HG03066 (cell line): Measurements from ENCODE around the gene CACNB1.

ENCODE experiments used
- ATAC-seq: cut with Tn5 transposase; IDR thresholded peaks from one replicate; pipeline ENCODE4 v1.9.1; 2021; ENCODE audit warnings: low read depth; ENCODE audit not compliant: unreplicated experiment

Gene CACNB1

DNA sequence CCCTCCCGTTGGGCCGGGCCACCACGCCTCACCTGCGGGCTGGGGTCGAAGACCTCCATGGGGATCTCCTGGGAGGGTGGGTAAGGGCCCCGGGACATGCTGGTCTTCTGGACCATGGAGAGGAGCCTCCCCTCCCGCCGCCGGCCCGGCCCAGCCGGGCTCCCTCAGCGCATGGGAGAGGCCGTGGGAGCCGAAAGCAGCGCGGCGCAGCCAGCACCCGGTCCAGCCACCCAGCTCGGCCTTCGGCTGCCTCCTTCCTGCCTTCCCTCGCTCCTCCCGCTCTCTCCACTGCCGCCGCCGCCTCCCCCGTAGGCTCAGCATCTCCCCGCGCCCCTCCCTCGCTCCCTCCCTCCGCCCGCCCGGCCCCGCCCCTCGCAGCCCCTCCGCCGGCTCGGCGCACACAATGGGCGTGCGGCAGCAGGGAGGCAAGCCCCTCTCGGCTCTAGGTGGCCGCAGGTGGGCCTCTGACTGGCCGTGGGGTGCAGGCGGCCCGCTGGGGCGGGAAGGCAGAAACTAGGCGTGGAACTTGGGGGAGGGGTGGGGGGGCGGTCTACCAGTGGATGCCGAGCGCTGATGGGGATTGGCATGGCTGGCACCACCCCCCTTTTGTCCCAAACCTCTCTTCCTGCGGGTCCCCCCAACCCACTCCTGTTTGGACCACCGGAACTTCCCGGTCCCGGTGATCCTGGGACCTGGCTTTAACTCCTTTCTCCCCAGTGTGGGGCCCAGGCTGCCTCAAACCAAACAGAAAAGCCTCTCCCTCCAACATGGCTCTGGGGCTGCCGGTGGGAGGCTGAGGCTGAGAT lies at the start of gene CACNB1:
Gene CACNB1, minus strand, starts transcription at position 290 of the 806 bp plus-strand sequence. Its CDS starts 174 bp downstream, at position 116.
- no peak for ATAC-seq

DNA sequence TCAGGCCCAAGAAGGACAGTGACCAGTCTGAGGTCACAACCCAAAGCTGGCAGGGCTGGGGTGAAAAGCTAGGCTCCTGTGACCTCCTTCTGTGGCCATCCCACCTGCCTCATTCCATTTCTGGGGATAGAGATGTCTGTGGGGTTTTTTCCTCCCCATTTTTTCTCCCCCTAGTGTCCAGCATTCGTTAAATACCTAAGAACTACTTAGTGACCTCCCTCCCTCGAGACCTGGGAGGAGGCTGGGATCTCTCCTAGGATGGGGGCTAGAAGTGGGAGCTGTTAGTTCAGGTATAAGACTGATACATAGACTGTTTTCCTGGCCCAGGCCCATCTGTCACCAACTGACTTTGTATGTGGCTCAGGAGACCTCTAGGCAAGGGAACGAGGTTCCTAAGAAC lies 48.8 kb upstream of the CACNB1 start:
- ATAC-seq: no peak

DNA sequence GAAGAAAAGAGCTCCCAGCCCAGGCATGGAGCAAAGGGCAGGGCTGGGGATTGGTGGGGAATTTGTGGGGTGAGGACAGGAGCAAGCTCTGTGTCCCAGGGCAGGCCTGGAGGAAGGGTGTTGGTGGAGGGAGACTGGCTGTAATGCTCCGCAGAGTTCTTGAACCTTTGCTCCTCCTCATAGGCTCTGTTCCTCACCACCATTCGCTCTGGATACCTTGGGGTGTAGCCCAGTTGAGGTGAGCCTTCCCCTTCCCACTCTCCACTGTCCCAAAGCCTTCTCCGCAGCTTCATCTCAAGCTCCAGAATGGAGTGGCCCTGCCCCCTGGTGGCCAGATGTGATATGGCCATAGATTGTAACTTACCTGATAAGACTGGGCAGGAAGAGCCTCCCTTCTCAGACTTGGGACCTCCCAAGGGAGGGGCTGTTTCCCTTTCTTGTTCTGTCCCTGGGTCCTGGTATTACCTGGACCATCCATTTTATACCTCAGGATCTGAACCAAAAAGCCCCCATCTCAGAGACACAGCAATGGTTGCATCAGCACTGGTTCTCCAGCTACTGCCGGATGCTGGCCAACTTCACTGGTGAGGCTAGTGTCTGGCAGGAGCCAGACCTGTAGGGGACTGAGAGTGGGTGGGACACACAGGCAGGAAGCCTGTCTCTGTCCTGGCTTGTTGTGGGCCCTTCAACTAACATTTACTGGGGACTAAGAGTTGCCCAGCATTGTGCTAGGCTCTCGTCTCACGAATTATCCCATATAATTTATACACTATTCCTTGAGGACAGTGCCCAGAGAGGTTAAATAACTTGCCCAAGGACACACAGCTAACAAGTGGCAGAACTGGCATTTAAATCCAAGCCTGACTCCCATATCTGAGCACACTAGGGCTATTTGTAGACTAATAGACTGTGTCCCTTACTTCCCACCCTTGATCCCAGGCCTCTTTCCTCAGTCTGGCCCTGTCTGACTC lies 47.4 kb upstream of the CACNB1 start:
- no peak for ATAC-seq

DNA sequence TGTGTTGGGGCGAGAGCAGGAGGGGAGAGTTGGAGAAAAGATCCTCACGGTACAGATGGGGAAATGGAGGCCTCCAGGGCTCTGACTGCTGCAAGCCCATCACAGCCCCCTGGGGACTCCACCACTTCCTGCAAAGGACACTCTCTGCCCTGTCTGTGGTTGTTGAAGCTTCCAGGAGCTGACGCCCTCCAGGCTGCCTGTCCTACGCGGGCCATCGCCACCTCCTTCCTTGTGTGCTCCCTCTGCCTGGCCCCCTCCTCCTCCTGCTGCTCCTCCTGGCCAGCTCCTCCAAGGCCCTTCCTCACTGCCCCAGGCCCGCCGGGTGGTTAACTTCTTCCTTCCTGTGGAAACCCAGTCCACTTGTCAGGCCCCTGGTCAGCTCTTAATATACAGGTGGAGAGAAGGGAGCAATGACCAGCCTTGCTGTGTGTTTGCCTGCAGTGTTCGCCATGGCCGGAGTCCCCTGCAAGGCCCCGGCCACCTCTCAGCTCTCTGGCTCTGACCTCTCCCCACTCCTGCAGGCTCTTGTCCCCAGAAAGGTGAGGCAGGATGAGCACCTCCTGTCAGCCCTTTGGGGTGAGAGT lies 46.6 kb upstream of the CACNB1 start:
- ATAC-seq: no peak

DNA sequence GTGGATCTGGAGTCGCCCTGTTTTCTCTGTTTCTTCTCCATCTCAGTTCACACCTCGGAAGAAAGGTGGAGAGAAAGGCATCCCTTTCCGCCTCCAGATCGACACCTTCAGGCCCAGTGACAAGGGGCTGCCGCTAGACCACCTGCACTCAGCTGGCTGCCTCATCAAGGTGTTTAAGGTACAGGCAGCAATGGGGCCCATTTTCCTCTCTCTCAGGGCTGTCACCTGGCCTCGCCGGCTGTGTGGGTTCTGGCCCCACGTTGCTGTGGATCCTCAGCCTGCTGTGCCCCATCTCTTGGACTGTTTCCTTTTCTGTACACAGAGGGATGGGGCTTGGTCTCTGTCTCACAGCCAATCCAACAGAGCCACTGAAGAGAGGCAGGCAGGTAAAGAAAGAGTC lies 45.7 kb upstream of the CACNB1 start:
- ATAC-seq: no peak

DNA sequence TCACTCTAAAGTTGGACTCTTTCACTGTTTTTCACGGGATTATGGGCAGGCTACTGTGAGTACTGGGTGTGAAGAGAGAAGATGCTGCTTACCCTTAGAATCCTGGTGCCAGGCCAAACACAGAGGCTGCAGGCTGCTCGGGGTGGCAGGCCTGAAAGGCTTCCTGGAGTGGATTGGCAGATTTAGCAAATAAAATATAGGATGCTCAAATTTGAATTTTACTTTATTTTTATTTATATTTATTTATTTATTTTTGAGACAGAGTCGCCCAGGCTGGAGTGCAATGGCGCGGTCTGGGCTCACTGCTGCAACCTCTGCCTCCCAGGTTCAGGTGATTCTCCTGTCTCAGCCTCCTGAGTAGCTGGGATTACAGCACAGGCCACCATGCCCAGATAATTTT lies 43.2 kb upstream of the CACNB1 start:
- ATAC-seq: no peak

DNA sequence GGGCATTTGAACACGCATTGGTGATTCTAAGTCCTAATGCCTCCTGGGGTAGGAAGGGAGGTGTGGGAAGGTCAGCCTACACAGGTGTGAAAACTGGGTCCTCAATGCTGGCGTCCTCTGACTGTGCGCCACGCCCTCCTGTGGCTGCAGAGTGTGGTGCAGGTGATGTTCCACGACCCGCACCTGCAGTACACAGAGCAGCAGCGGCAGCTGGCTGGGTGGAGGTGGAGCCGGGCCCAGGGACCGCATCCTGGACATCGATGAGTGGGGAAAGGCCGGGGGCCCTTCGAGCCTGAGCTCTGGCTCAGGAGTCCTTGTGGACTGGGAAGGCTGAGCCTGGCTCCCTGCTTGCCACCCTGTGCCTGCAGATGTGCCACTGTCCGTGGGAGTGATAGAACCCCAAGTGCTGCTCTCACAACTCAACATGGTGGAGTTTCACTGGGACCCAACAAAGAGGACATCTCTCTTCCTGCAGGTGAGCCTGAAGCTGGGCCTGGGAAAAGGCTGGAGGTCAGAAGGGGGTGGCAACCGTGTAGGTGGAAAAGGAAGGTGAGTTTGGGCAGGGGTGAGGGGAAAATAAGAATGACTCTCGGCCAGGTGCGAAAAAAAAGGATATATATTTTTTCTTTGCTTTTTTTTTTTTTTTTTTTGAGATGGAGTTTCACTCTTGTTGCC lies 42.3 kb upstream of the CACNB1 start:
- ATAC-seq: no peak

DNA sequence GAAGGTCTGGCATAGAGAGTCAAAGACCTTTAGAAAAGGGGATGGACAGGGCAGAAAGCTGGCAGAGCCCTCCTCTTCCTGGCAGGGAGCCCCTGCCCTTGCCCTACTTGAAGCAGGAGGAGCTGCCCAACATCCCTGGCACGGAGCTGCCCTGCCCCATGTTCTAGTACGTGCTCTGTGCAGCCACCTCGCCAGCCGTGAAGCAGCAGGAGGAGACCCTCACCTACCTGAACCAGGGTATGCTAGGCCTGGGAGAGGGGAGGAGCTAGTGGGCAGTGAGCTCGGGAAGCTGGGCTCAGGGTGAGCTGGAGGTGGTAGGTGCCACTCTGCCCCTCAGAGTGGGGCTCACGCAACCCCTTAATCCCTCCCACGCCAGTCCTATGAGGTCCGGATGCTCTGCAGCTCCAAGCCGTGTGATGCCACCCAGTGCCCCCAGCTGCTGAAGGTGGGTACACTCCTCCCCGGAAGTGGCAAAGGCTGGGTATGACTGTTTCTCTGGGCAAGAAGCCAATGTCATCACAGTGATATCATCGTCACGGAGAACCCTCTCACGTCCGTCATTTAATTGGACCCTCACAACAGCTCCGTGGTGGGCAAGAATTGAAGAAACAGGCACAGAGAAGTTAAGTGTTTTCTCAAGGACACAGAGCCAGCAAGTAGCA lies 41.0 kb upstream of the CACNB1 start:
- ATAC-seq: no peak

DNA sequence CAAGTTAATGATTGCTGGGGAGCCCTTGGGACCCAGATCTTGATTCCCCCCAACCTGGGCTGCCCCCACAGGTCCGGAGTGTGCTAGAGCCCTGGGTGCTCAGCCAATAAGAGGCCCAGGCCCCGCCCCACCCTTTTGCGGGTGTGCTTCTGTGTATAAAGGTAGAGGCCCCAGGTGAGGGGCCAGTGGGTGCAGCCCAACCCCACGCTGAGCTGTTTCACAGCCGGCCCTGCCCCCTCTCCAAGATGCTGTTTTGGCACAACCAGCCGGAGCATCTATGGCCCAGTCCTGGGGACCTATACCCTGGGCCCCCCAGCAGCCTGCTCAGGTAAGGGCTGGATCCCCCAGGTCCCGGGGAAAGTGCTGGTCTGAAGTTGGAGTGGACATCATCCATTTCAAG lies 40.1 kb upstream of the CACNB1 start:
- no peak for ATAC-seq

DNA sequence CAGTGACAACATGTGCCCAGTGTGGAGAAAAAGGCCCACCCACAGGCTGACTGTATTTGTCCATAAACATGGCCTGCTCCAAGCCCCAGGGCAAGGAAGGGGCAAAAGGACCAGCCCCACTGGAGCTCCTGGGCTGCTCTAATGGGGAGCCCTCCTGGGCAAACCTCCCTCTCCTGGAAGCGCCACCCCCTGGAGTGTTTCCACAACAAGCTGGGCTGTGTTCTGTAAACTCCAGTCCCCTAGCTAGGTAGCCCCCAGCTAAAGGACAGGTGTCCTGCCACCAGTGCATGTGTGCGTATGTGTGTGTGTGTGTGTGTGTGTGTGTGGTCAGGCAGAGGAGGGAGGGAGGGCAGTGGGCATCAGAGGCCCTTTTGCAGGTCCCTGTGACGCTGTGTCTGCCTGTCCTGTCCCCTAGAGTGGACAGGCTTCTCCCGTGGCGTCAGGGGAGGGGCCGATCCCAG lies 39.5 kb upstream of the CACNB1 start:
- ATAC-seq: no peak

DNA sequence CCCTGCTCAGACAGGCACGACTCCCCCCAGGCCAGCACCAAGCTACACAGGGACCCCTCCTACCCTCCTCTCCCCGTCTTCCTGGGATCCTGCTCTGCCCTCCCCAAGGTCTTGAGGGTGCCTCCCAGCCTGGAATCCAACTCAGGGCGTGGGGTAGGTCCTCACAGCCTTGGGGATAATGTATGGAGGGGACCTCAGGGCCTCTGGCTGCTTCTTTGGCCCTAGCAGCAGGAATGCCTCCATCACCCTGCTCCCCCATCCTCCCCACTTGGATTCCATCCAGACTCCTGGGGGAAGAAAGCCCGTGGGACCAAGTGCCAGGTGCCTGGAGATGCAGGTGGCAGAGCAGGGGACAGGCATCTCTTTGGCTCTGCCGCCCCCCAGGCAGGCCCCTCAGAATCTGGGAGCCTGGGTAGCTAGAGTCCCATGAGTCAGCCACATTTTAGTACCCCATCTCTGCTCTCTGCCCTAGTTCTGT lies 39.0 kb upstream of the CACNB1 start:
- no peak for ATAC-seq

DNA sequence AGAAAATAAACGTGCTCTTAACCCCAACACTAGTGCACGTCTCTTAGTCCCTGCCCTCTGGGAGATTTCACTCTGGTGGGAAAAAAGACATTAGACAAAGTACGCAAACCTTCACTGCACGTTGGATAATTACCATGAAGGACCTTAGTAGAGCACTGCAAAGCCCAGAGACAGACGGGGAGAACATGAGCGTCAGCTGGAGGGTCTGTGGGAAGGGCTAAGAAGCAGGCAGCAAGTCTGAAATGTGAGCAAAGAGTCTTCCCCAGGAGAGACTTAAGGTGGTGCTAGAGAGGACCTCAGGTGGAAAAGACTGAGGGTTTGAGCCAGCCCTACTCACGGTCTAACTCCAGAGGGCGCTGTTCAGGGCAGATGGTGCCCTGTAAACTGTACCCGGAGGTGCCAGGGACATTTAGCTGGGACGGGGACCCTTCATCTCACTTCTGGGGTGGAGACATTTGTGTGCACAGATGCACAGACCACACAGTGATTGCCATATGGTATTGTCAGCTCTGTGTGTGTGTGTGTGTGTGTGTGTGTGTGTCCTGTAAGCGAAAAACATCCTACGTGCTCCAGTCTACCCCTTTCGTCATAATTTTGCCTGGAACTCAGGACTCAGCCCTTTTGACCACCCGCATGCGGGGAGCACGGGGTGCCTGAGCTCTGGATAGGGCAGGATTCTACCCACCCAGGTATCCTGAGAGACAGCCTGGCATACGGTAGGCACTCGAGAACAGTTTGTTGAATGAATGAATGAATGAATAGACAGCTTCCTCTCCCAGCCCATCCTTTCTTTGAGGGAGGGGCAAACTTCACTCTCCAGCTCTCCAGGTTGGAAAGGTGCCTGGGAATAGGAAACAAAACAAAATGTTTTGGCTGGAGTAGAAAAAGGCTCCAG lies 38.3 kb upstream of the CACNB1 start:
- no peak for ATAC-seq

DNA sequence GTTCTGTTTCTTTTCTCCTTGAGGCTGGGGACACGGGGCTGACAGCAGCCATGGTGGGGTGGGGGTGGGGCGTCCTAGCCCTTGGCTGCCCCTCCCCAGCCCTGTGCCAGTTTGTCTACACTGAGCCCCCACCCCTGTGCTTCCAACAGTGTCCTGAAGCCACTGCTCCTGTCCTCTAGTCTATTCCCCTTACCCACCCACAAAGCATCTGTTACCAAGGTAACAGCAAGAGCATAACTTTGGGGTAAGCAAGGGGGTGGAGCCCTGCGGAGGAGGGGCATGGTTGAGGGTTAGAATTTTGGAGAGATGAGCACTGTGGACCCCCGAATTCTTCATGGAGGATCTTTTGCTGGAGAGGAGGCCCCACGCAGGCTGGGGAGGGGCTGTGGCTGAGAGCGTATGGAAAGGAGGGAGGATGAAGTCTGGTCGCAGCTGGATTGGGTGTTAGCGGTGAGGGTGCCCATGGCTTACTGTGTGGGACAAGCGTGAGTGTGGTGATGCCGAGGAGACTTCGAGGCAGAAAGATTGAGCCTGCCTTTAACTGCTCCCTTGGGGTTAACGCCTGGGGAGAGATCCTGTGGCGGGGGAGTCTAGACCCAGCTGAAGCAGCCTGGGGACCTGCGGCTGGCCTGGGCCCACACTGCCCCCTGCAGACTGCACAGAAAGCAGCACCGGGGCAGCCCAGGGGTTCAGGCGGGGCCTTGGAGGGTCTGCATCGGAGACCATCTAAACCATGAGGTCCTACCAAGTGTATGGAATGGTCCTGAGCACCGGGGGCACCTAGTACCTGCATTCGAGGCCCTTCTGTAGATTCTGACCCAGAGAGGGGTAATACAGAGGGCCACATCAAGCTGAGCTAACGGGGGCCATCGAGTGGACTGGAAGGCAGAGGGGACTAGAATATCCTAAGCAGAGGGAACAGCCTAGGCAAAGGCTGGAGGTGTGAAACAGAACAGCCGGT lies 34.4 kb upstream of the CACNB1 start:
- no peak for ATAC-seq

DNA sequence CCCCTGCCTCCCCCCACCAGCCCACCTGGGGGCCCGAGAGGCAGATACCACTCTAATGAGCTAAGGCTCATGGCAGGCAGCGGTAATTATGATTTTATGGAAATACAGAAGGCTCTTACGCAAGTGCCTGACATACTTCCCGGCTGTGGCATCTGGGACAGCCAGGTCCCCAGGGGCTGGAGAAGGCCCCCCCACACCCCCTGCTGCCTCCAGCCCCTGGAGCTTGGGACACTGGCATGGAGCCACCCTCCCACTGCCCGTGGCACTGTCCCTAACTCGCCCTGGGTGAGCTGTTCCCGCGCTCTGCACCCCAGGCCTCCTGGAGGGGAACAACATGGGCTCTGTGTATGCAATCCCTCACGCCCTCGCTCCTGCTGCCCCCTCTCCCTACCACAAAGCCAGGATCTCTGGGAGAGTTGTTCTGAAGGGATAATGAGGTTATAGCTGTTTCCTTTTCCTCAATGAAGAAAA lies 33.7 kb upstream of the CACNB1 start:
- ATAC-seq: no peak

DNA sequence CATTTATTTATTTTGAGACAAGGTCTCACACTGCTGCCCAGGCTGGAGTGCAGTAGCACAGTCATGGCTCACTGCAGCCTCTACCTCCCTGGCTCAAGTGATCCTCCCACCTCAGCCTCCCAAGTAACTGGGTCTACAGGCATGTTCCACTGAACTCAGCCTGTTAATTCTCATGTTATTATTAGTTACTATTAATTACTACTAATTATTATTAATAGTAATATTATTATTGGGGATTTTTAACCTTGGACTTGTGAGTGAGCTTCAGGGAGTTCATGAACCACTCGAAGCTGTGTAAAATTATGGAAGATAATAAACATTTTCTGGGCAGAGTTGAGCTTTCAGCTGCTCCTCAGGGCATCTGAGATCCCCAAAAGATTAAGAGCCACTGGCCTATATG lies 32.9 kb upstream of the CACNB1 start:
- ATAC-seq: no peak

DNA sequence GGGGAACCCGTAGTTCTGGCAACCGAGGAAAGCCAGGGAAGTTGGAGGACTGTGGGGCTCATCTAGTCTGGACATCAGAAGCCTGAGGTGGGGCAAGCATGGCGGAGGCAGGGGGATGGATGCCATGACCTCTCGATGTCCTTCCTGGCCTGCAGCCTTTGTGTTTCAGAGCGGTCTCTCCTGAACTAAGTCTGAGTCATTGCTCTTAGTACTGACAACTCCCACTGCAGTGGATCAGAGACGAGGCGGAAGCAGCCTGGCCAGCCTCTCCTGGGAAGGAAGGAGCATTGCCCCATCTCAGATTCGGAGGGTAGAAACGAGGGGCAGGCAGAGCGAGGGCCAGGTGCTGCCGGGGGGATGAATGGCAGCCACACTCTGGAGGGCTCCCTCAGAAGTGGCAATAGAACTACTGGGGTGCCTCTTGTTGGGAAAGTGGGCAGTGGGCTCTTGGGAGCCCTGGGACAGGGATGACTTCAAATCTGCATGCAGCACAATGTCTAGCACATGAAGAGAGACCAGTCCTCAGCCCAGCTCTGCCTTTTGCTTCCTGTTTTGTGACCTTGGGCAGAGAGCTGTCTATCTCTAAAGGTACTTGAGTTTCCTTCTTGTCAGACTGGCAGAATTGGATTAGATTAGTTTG lies 31.9 kb upstream of the CACNB1 start:
- no peak for ATAC-seq

DNA sequence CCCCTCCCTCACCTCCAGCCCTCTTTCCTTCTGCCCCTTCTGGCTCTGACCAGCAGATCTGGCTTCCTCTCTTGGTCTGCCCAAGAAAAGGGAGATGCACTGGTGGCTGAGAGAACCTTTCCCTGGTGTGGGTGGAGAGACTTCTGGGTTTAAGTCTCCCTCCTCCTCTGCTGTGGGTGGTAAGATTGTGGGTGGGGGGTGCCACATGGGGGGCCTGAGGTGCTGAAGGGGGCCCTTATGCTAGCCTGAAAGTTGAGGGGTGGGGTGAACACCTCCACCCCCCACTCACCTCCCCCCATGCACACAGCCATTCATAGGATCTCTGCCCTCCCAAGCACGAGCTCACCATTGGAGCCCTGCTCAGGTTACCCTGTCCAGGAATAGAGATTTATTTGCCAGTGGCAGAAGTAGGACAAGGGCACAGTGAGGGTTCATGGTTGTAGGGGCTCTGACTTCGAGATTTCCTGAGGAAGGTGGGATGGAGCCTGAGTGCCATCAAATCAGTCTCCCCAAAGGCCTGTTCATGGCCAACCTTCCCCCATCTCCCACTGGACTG lies 30.0 kb upstream of the CACNB1 start:
- no peak for ATAC-seq
